ENCODE data around the gene FAM240B. TPM values are rescaled to one million over a fixed set of nuclear protein-coding genes. Genes with fewer than 3 reads are reported as not detected.

The FAM240B gene
- total RNA-seq, 4 donors from 2014 or later = not detected

GRCh38 chr9:38707885-38708637 lies 11.9 kb downstream of the FAM240B start:
- intact Hi-C loops (cut with DNase I) = no loop called here
- 46 to 57% methylated on average over 8 to 10 of the region's 10 CpGs for WGBS, 2 donors
- peak in 1 of 6 experiments; percentile 22 for TF ChIP-seq CTCF (IDR thresholded peaks at IDR 0.05)
- no peak for TF ChIP-seq POLR2A (IDR thresholded peaks at IDR 0.05)

GRCh38 chr9:38706493-38706892 lies 13.4 kb downstream of the FAM240B start:
- intact Hi-C loops (cut with DNase I) = no loop called here
- no peaks in the 10 kb centered on the region for H3K4me1 ChIP-seq
- no peaks in the 10 kb centered on the region for H3K9me3 ChIP-seq
- H3K4me3 ChIP-seq = no peak overlapping the region
- TF ChIP-seq CTCF (IDR thresholded peaks at IDR 0.05) (no peak), POLR2A (IDR thresholded peaks at IDR 0.05) (no peak)
- 64 to 65% methylated on average over 7 of the region's 7 CpGs for WGBS, 2 donors
- no peak overlapping the region for H3K27ac ChIP-seq
- H3K36me3 ChIP-seq = no peaks in the 10 kb centered on the region
- DNase-seq = no peak
- H3K27me3 ChIP-seq = peaks cover 0 to 28% (median 0%) of the 10 kb centered on the region in 4 donors

More at GRCh38 chr9:38707885-38708637, 11.9 kb downstream of the FAM240B start:
- Histone ChIP-seq H3K27me3 (peaks cover 0 to 28% (median 0%) of the 10 kb centered on the region in 4 donors), H3K9me3 (no peaks in the 10 kb centered on the region), H3K4me3 (no peak overlapping the region), H3K27ac (no peak overlapping the region), H3K4me1 (no peaks in the 10 kb centered on the region), H3K36me3 (no peaks in the 10 kb centered on the region)
- DNase-seq = no peak

- intact Hi-C loops (cut with DNase I) = no loop called here
- Histone ChIP-seq H3K4me1 (no peaks in the 10 kb centered on the region), H3K27me3 (peaks cover 0 to 23% (median 0%) of the 10 kb centered on the region in 4 donors), H3K4me3 (no peak overlapping the region), H3K27ac (no peak overlapping the region), H3K9me3 (no peaks in the 10 kb centered on the region), H3K36me3 (no peaks in the 10 kb centered on the region)
- 66 to 79% methylated on average over 6 of the region's 6 CpGs for WGBS, 2 donors
- no peak for DNase-seq
- TF ChIP-seq CTCF (IDR thresholded peaks at IDR 0.05) (no peak), POLR2A (IDR thresholded peaks at IDR 0.05) (no peak)
Observed at GRCh38 chr9:38705917-38706316, 14.0 kb downstream of the FAM240B start.

GRCh38 chr9:38700695-38701094 lies 19.2 kb downstream of the FAM240B start:
- TF ChIP-seq CTCF (IDR thresholded peaks at IDR 0.05) (peak in 1 of 6 experiments; percentile 9), POLR2A (IDR thresholded peaks at IDR 0.05) (no peak)
- intact Hi-C loops (cut with DNase I) = no loop called here
- no peaks in the 10 kb centered on the region for H3K4me1 ChIP-seq
- H3K9me3 ChIP-seq = no peaks in the 10 kb centered on the region
- DNase-seq = no peak
- H3K27ac ChIP-seq = no peak overlapping the region
- no peaks in the 10 kb centered on the region for H3K36me3 ChIP-seq
- 10 to 56% methylated on average over 1 of the region's 1 CpG for WGBS, 2 donors
- H3K4me3 ChIP-seq = no peak overlapping the region
- H3K27me3 ChIP-seq = peaks cover 0 to 7% (median 0%) of the 10 kb centered on the region in 4 donors

GRCh38 chr9:38699337-38699736 lies 20.6 kb downstream of the FAM240B start:
- WGBS, 2 donors = 72 to 85% methylated on average over 6 to 7 of the region's 7 CpGs
- Histone ChIP-seq H3K36me3 (no peaks in the 10 kb centered on the region), H3K27ac (no peak overlapping the region), H3K27me3 (no peaks in the 10 kb centered on the region), H3K9me3 (no peaks in the 10 kb centered on the region), H3K4me1 (no peaks in the 10 kb centered on the region), H3K4me3 (no peak overlapping the region)
- TF ChIP-seq CTCF (IDR thresholded peaks at IDR 0.05) = no peak
- no peak for TF ChIP-seq POLR2A (IDR thresholded peaks at IDR 0.05)
- intact Hi-C loops (cut with DNase I) = no loop called here
- no peak for DNase-seq
